Natural killer cell (primary cell): Measurements from ENCODE around the gene MIEF2. TPM values are rescaled to one million over a fixed set of nuclear protein-coding genes. Genes with fewer than 3 reads are reported as not detected.
A peak's percentile ranks its signal among the peaks of the same experiment; 100 is the strongest.

Experiments used
- ATAC-seq, 3 donors: fragments of 150-1000 bp in 2 of 3; fragments of 200-7000 bp in 1 of 3; cut with Tn5 transposase; 1 replicate in 1 of 3; 2 replicates in 2 of 3; pipeline ENCODE4 v1.10.0; 2021; ENCODE audit warnings: mild to moderate bottlenecking in 2 of 3, moderate library complexity in 2 of 3
- DNase-seq, 2 donors: peaks; one replicate each; pipeline versions ENCODE4 v3.0.0 to v3.0.0-alpha.2; 2013 to 2021; ENCODE audit warnings: mixed read lengths in 1 of 2
- H3K27ac ChIP-seq: one replicate; pipeline ENCODE4 v1.5.1; 2013; ENCODE audit warnings: mild to moderate bottlenecking, low read length
- H3K27me3 ChIP-seq: one replicate; pipeline ENCODE4 v1.6.1; 2013; ENCODE audit warnings: low read length; ENCODE audit not compliant: control insufficient read depth, insufficient read depth
- H3K36me3 ChIP-seq: one replicate; pipeline ENCODE4 v1.6.1; 2013; ENCODE audit warnings: low read length; ENCODE audit not compliant: control insufficient read depth, insufficient read depth
- H3K4me1 ChIP-seq: one replicate; pipeline ENCODE4 v1.6.1; 2013; ENCODE audit warnings: low read length; ENCODE audit not compliant: control insufficient read depth, insufficient read depth
- H3K4me3 ChIP-seq: one replicate; pipeline ENCODE4 v1.5.1; 2013; ENCODE audit warnings: low read length
- H3K9me3 ChIP-seq: one replicate; pipeline ENCODE4 v1.6.1; 2013; ENCODE audit warnings: low read length; ENCODE audit not compliant: control insufficient read depth, insufficient read depth
- H3K27ac Mint-ChIP-seq, 2 donors: one replicate each; pipeline ENCODE4 v1.8.0; 2022; ENCODE audit warnings: mild to moderate bottlenecking in 2 of 2, mixed read lengths in 2 of 2, moderate library complexity in 1 of 2
- H3K27me3 Mint-ChIP-seq, 2 donors: one replicate each; pipeline ENCODE4 v1.8.0; 2022; ENCODE audit warnings: low read depth in 2 of 2, mixed read lengths in 2 of 2
- H3K36me3 Mint-ChIP-seq: one replicate; pipeline ENCODE4 v1.8.0; 2022; ENCODE audit warnings: mixed read lengths
- H3K4me1 Mint-ChIP-seq, 2 donors: one replicate each; pipeline ENCODE4 v1.8.0; 2022; ENCODE audit warnings: mixed read lengths in 2 of 2
- H3K4me3 Mint-ChIP-seq: one replicate; pipeline ENCODE4 v1.8.0; 2022; ENCODE audit warnings: mild to moderate bottlenecking, moderate library complexity, mixed read lengths
- H3K9me3 Mint-ChIP-seq, 2 donors: one replicate each; pipeline ENCODE4 v1.8.0; 2022; ENCODE audit warnings: mixed read lengths in 2 of 2
- WGBS: methylation state at CpG from one replicate; pipeline ENCODE4 v1.1.7; 2013; ENCODE audit warnings: missing lambda C conversion rate; ENCODE audit not compliant: insufficient coverage; 5-methylcytosine and 5-hydroxymethylcytosine counted together
- intact Hi-C: fragments of 100-400 bp; cut with micrococcal nuclease; formaldehyde crosslinking; loops from one replicate; pipeline ENCODE4 v1.14.2; 2022
- total RNA-seq, 4 donors: library from RNA; stranded (reverse); fragments of 120-200 nt in 1 of 4; gene quantifications; one replicate each; pipeline versions ENCODE4 v1.2.3 to v1.2.4, GENCODE V29; 2013 to 2022
- TF ChIP-seq, protein P1 (sequence below): fragments of 200-600 bp; IDR thresholded peaks from one replicate; pipeline ENCODE4 v1.8.0; 2022; ENCODE audit warnings: antibody characterized with exemption

The MIEF2 gene
- total RNA-seq, 3 donors from 2014 or later (not counting 1 experiment from before 2014, with no cell fraction given) = 10.6 to 12.8 (median 11.3) TPM

DNA sequence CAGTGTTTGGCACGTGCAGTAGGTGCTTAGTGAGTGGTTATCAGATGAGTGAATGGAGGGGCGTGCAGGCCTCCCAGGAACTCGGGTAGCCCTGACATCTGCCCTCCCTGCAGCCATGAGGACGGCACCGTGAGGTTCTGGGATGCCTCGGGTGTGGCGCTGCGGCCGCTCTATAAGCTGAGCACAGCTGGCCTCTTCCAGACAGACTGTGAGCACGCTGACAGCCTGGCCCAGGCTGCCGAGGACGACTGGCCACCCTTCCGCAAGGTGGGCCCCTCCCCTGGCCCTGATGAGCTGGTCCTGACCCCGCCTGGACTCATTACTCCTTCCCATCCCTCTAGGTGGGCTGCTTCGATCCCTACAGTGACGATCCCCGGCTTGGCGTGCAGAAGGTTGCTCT is 24.0 kb upstream of the MIEF2 start:
- H3K4me1 ChIP-seq = no peaks in the 10 kb centered on the region
- WGBS = 98% methylated on average over 18 of the region's 18 CpGs
- no peak overlapping the region for H3K4me3 ChIP-seq
- no peak overlapping the region for H3K27ac ChIP-seq
- Mint-ChIP-seq H3K4me1 (no peaks in the 10 kb centered on the region), H3K36me3 (no peaks in the 10 kb centered on the region), H3K27me3 (no peaks in the 10 kb centered on the region), H3K27ac (peak overlapping the region in 1 of 2 donors; percentile 44), H3K9me3 (no peaks in the 10 kb centered on the region), H3K4me3 (no peak overlapping the region)
- DNase-seq (no peak), ATAC-seq (no peak)
- TF ChIP-seq, protein P1, sequence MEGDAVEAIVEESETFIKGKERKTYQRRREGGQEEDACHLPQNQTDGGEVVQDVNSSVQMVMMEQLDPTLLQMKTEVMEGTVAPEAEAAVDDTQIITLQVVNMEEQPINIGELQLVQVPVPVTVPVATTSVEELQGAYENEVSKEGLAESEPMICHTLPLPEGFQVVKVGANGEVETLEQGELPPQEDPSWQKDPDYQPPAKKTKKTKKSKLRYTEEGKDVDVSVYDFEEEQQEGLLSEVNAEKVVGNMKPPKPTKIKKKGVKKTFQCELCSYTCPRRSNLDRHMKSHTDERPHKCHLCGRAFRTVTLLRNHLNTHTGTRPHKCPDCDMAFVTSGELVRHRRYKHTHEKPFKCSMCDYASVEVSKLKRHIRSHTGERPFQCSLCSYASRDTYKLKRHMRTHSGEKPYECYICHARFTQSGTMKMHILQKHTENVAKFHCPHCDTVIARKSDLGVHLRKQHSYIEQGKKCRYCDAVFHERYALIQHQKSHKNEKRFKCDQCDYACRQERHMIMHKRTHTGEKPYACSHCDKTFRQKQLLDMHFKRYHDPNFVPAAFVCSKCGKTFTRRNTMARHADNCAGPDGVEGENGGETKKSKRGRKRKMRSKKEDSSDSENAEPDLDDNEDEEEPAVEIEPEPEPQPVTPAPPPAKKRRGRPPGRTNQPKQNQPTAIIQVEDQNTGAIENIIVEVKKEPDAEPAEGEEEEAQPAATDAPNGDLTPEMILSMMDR = no peak
- no peaks in the 10 kb centered on the region for H3K9me3 ChIP-seq
- intact Hi-C loops = no loop called here
- H3K27me3 ChIP-seq = no peaks in the 10 kb centered on the region
- H3K36me3 ChIP-seq = peaks cover 46% of the 10 kb centered on the region

DNA sequence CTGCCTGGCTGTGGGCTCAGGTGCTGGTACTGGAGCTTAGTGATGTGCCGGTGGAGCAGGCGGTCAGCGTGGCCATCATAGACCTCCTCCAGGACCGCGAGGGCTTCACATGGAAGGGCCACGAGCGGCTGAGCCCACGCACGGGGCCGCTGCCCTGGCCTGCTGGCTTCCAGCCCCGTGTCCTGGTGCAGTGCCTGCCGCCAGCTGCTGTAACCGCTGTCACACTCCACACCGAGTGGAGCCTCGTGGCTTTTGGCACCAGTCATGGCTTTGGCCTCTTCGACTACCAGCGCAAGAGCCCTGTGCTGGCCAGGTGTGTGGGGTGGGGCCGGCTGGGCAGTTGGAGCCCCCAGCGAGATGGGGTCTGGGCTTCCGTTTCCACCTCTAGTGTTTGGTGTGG is 23.0 kb upstream of the MIEF2 start:
- WGBS = 96% methylated on average over 20 of the region's 20 CpGs
- no peak overlapping the region for H3K4me3 ChIP-seq
- no peak overlapping the region for H3K4me3 Mint-ChIP-seq
- no peaks in the 10 kb centered on the region for H3K36me3 Mint-ChIP-seq
- H3K27me3 Mint-ChIP-seq = no peaks in the 10 kb centered on the region
- no peaks in the 10 kb centered on the region for H3K27me3 ChIP-seq
- H3K4me1 ChIP-seq = no peaks in the 10 kb centered on the region
- intact Hi-C loops = no loop called here
- H3K27ac ChIP-seq = no peak overlapping the region
- TF ChIP-seq, protein P1 = no peak
- ATAC-seq = no peak
- no peaks in the 10 kb centered on the region for H3K9me3 ChIP-seq
- no peaks in the 10 kb centered on the region for H3K4me1 Mint-ChIP-seq
- no peak for DNase-seq
- H3K36me3 ChIP-seq = peaks cover 45% of the 10 kb centered on the region
- H3K9me3 Mint-ChIP-seq = no peaks in the 10 kb centered on the region
- H3K27ac Mint-ChIP-seq = no peak overlapping the region

DNA sequence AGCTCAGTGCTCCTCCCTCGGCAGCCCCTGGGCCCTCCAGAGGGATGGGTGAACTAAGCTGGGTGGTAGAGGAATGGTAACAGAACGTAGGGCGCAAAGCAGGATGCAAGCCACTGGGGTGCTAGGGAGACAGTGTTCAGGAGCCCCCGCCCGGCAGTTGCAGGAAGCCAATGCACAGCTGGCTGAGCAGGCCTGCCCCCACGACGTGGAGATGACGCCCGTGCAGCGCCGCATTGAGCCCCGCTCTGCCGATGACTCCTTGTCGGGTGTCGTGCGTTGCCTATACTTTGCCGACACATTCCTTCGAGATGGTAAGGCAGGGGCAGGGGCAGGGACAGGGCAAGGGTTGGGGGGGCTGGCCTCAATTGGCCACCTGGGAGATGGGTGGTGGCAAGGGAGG is 22.2 kb upstream of the MIEF2 start:
- Histone ChIP-seq H3K36me3 (peaks cover 45% of the 10 kb centered on the region), H3K4me3 (no peak overlapping the region), H3K27me3 (no peaks in the 10 kb centered on the region), H3K9me3 (no peaks in the 10 kb centered on the region), H3K27ac (no peak overlapping the region), H3K4me1 (no peaks in the 10 kb centered on the region)
- no peak overlapping the region for H3K4me3 Mint-ChIP-seq
- H3K36me3 Mint-ChIP-seq = no peaks in the 10 kb centered on the region
- no peaks in the 10 kb centered on the region for H3K9me3 Mint-ChIP-seq
- TF ChIP-seq, protein P1 = no peak
- H3K27ac Mint-ChIP-seq = no peak overlapping the region
- 94% methylated on average over 18 of the region's 18 CpGs for WGBS
- DNase-seq = no peak
- ATAC-seq = no peak
- H3K27me3 Mint-ChIP-seq = no peaks in the 10 kb centered on the region
- intact Hi-C loops = no loop called here
- no peaks in the 10 kb centered on the region for H3K4me1 Mint-ChIP-seq

DNA sequence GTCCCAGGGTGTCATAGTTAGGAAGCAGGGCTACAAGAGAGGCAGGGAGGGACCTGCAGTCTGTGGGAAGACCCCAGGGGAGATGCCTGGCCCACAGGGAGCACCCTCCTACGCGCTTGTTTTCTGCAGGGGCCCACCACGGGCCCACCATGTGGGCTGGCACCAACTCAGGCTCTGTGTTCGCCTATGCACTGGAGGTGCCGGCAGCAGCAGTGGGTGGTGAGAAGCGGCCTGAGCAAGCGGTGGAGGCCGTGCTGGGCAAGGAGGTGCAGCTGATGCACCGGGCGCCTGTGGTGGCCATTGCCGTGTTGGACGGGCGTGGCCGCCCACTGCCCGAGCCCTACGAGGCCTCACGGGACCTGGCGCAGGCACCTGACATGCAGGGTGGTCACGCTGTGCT is 20.0 kb upstream of the MIEF2 start:
- H3K4me1 ChIP-seq = no peaks in the 10 kb centered on the region
- WGBS = 94% methylated on average over 19 of the region's 19 CpGs
- no peak overlapping the region for H3K4me3 ChIP-seq
- TF ChIP-seq, protein P1 = no peak
- Mint-ChIP-seq H3K27ac (no peak overlapping the region), H3K4me3 (no peak overlapping the region), H3K4me1 (no peaks in the 10 kb centered on the region), H3K36me3 (no peaks in the 10 kb centered on the region), H3K9me3 (no peaks in the 10 kb centered on the region), H3K27me3 (no peaks in the 10 kb centered on the region)
- H3K9me3 ChIP-seq = no peaks in the 10 kb centered on the region
- peaks cover 36% of the 10 kb centered on the region for H3K36me3 ChIP-seq
- H3K27me3 ChIP-seq = no peaks in the 10 kb centered on the region
- ATAC-seq (no peak), DNase-seq (no peak)
- intact Hi-C loops = no loop called here
- no peak overlapping the region for H3K27ac ChIP-seq
